Measurements from ENCODE around the gene ZXDC. TPM values are rescaled to one million over a fixed set of nuclear protein-coding genes. Genes with fewer than 3 reads are reported as not detected.

The ZXDC gene
- total and polyA plus RNA-seq, 9 of the 15 experiments (the other 6 are each of a cell fraction or from before 2014, with no cell fraction given), result 0.59 to 13.4 (median 7.3) TPM

DNA sequence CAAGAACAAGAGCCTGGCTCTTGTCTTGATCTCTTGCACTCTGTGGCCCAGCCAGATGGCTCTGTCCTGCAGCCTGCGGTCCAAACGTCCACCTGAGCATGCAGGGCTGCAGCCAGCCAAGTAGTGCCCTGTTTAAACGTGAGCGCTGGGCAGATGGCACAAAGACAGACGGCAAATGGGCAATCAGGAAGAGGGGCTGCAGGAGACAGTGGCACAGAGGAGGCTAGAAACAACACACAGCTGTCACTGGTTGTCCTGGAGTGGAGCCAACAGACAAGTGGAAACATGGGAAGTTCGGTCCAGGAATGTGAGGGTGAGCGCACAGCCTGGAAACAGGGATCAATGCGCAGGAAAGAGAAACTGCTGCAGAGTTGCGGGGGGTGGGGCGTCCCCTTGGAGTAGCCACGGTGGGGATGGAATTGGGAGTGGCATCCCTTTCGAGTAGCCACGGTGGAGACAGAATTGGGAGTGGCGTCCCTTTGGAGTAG lies 10.7 kb upstream of the ZXDC start:
- CTCF ChIA-PET (ENCODE audit: low intra/inter-chr PET ratio), result no interaction called here
- no peaks in the 10 kb centered on the region for H3K79me2 ChIP-seq (ENCODE audit: control insufficient read depth, insufficient read depth, low read length)
- ATAC-seq (no peak), FAIRE-seq (no peak), DNase-seq (ENCODE audit: extremely low read depth in 1 of 4, low spot score in 3 of 4) (no peak)
- H3K27me3 ChIP-seq (ENCODE audit: control insufficient read depth in 2 of 2, insufficient read depth in 2 of 2, low read length in 2 of 2), result peaks cover 10 to 45% of the 10 kb centered on the region in 2 experiments; a peak in 4 of 5 replicates
- H3K9me1 ChIP-seq (ENCODE audit: control insufficient read depth, insufficient read depth, low read length), result no peaks in the 10 kb centered on the region
- H4K20me1 ChIP-seq (replicated peaks; ENCODE audit: control insufficient read depth, insufficient read depth, low read length), result no peaks in the 10 kb centered on the region
- POLR2A ChIA-PET, result no interaction called here
- no peaks in the 10 kb centered on the region; a peak in 2 of 5 replicates for H3K4me1 ChIP-seq (replicated peaks in 1 of 2; ENCODE audit: control insufficient read depth in 2 of 2, insufficient read depth in 2 of 2, low read length in 2 of 2)
- in situ Hi-C loops (cut with MboI), result no loop called here
- no peak overlapping the region for H3K27ac ChIP-seq (ENCODE audit: extremely low read depth, low read depth, low read length)
- no peak for TF ChIP-seq RAD51 (IDR thresholded peaks at IDR 0.05; ENCODE audit: borderline replicate concordance, low read depth)
- TF ChIP-seq SREBF2 (CRISPR knock-in tag; IDR thresholded peaks at IDR 0.05), result no peak
- TF ChIP-seq NFIC (IDR thresholded peaks at IDR 0.05), result 0 out of 2 replicates have a peak, but pooled peaks have one; percentile 12
- no peak for TF ChIP-seq FOXJ3 (CRISPR knock-in tag; IDR thresholded peaks at IDR 0.05)
- no peaks in the 10 kb centered on the region for H3K9me3 ChIP-seq (replicated peaks; ENCODE audit: control insufficient read depth, insufficient read depth, low read depth, low read length)
- WGBS (ENCODE audit: insufficient coverage, low coverage, missing lambda C conversion rate), result 50% methylated on average over 13 of the region's 14 CpGs
- H3K4me3 ChIP-seq, result no peak overlapping the region
- no peak overlapping the region for H2AFZ ChIP-seq (ENCODE audit: low read depth, low read length)
- no peaks in the 10 kb centered on the region for H3K36me3 ChIP-seq (ENCODE audit: control insufficient read depth, insufficient read depth, low read length)
- no peak overlapping the region for H3K9ac ChIP-seq (ENCODE audit: insufficient read depth in 1 of 2, low read depth in 2 of 2, low read length in 2 of 2)
- intact Hi-C loops (cut with micrococcal nuclease), result no loop called here
- no peak overlapping the region for H3K4me2 ChIP-seq (ENCODE audit: insufficient read depth, low read length)
- no TSS peak for BruUV-seq (replicated peaks)

DNA sequence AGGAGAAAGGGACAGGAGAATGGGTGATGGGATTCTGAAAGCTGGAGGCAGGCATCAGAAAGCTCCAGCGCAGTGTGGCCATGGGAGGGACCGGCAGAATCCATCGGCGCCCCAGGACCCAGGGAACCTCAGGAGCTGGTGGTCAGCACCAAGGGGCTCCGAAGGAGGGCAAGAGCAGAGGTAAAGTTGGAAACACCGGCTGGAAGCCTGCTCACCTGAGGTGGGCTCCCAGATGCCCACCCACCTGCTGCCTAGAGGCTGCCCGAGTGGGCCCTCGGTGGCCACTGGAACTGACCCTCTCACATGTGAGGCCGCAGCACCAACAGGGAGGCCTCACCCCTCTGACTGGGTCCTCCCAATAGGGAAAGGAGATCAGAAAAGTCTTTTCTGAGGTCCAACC lies 10.3 kb upstream of the ZXDC start:
- BruUV-seq (replicated peaks), result no TSS peak
- H3K4me2 ChIP-seq (ENCODE audit: insufficient read depth, low read length), result no peak overlapping the region
- no peaks in the 10 kb centered on the region for H3K9me3 ChIP-seq (replicated peaks; ENCODE audit: control insufficient read depth, insufficient read depth, low read depth, low read length)
- H3K79me2 ChIP-seq (ENCODE audit: control insufficient read depth, insufficient read depth, low read length), result no peaks in the 10 kb centered on the region
- POLR2A ChIA-PET, result no interaction called here
- ATAC-seq (no peak), FAIRE-seq (no peak), DNase-seq (ENCODE audit: extremely low read depth in 1 of 4, low spot score in 3 of 4) (no peak)
- H3K9me1 ChIP-seq (ENCODE audit: control insufficient read depth, insufficient read depth, low read length), result no peaks in the 10 kb centered on the region
- H3K36me3 ChIP-seq (ENCODE audit: control insufficient read depth, insufficient read depth, low read length), result no peaks in the 10 kb centered on the region
- H2AFZ ChIP-seq (ENCODE audit: low read depth, low read length), result no peak overlapping the region
- no peak overlapping the region for H3K4me3 ChIP-seq
- intact Hi-C loops (cut with micrococcal nuclease) (no loop called here), in situ Hi-C loops (cut with MboI) (no loop called here)
- peaks cover 10 to 40% of the 10 kb centered on the region in 2 experiments; a peak in 4 of 5 replicates for H3K27me3 ChIP-seq (ENCODE audit: control insufficient read depth in 2 of 2, insufficient read depth in 2 of 2, low read length in 2 of 2)
- 53% methylated on average over 5 of the region's 9 CpGs for whole genome bisulfite sequencing (ENCODE audit: insufficient coverage, low coverage, missing lambda C conversion rate)
- no peaks in the 10 kb centered on the region for H4K20me1 ChIP-seq (replicated peaks; ENCODE audit: control insufficient read depth, insufficient read depth, low read length)
- no peak overlapping the region for H3K27ac ChIP-seq (ENCODE audit: extremely low read depth, low read depth, low read length)
- H3K4me1 ChIP-seq (replicated peaks in 1 of 2; ENCODE audit: control insufficient read depth in 2 of 2, insufficient read depth in 2 of 2, low read length in 2 of 2), result no peaks in the 10 kb centered on the region; a peak in 2 of 5 replicates
- TF ChIP-seq PTTG1 (tag; IDR thresholded peaks at IDR 0.05; ENCODE audit: low read depth) (no peak), SIX5 (IDR thresholded peaks at IDR 0.05; ENCODE audit: borderline replicate concordance in 1 of 2, insufficient read depth in 1 of 2, low read depth in 1 of 2, low read length in 2 of 2) (no peak), GABPB2 (CRISPR knock-in tag; conservative IDR thresholded peaks at IDR 0.05) (no peak), KHSRP (IDR thresholded peaks at IDR 0.05) (no peak), FOXJ3 (CRISPR knock-in tag; IDR thresholded peaks at IDR 0.05) (no peak), KDM5B (IDR thresholded peaks at IDR 0.05; ENCODE audit: insufficient replicate concordance, low read depth, low read length) (no peak)
- TF ChIP-seq, protein P1, sequence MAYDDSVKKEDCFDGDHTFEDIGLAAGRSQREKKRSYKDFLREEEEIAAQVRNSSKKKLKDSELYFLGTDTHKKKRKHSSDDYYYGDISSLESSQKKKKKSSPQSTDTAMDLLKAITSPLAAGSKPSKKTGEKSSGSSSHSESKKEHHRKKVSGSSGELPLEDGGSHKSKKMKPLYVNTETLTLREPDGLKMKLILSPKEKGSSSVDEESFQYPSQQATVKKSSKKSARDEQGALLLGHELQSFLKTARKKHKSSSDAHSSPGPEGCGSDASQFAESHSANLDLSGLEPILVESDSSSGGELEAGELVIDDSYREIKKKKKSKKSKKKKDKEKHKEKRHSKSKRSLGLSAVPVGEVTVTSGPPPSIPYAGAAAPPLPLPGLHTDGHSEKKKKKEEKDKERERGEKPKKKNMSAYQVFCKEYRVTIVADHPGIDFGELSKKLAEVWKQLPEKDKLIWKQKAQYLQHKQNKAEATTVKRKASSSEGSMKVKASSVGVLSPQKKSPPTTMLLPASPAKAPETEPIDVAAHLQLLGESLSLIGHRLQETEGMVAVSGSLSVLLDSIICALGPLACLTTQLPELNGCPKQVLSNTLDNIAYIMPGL (CRISPR knock-in tag; IDR thresholded peaks at IDR 0.05), result no peak
- CTCF ChIA-PET (ENCODE audit: low intra/inter-chr PET ratio), result no interaction called here
- no peak overlapping the region for H3K9ac ChIP-seq (ENCODE audit: insufficient read depth in 1 of 2, low read depth in 2 of 2, low read length in 2 of 2)
